AG09309 (cell line): ENCODE measurements around the gene HECW1.

Experiments
- DNase-seq: peaks from one replicate; pipeline ENCODE4 v3.0.0-alpha.2; 2010; ENCODE audit warnings: low read depth
- H3K4me3 ChIP-seq: 2 replicates; pipeline ENCODE4 v1.5.1; 2011; ENCODE audit warnings: mild to moderate bottlenecking, low read depth, low read length, moderate library complexity; ENCODE audit not compliant: control insufficient read depth
- CTCF ChIP-seq: IDR thresholded peaks from 2 replicates; pipeline ENCODE4 v1.5.1; 2011; ENCODE audit warnings: mild to moderate bottlenecking, low read depth, low read length, inconsistent platforms; ENCODE audit not compliant: insufficient read depth, control insufficient read depth; ENCODE audit errors: missing control alignments

HECW1 gene

DNA sequence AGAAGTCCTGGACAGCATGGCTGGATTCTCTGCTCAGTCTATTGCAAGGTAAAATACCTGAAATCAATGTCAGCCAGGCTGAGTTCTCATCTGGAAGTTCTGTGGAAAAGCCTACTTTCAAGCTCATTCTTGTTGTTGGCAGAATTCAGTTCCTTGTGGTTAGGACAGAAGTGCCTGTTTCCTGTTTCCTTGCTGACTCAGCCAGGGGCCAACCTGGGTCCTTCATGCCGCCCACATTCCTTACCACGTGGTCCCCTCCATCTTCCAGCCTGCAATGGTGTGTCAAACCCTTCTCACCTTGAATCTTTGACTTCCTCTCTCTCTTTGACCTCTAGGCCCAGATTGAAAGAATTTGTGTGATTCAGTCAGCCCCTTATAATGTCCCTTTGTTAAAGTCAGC lies 273.4 kb downstream of the HECW1 start:
- TF ChIP-seq CTCF: no peak
- DNase-seq: no peak
- H3K4me3 ChIP-seq: no peak overlapping the region

- DNase-seq: no peak
- TF ChIP-seq CTCF: no peak
- H3K4me3 ChIP-seq: no peak overlapping the region
Observed at GRCh38 chr7:43387932-43388331, 275.5 kb downstream of the HECW1 start.

DNA sequence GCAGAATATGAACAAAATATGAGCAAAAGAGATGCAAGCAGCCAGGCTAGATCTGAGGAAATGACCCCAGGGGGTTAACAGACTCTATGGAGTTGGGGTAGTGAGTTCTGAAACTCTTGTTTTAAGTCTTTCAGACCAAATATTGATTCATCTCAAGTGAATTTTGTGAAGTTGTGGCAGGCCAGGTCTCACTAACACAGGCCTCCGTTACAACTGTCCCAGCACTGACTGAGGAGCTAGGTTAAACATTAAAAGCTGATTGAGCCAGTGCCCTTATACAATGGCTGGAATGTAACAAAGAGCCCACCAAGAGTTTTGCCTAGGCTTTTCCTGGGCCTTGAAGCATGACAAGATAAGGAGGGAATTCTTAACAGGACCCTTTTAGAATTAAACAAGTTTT lies 278.1 kb downstream of the HECW1 start:
- H3K4me3 ChIP-seq: no peak overlapping the region
- TF ChIP-seq CTCF: no peak
- no peak for DNase-seq

DNA sequence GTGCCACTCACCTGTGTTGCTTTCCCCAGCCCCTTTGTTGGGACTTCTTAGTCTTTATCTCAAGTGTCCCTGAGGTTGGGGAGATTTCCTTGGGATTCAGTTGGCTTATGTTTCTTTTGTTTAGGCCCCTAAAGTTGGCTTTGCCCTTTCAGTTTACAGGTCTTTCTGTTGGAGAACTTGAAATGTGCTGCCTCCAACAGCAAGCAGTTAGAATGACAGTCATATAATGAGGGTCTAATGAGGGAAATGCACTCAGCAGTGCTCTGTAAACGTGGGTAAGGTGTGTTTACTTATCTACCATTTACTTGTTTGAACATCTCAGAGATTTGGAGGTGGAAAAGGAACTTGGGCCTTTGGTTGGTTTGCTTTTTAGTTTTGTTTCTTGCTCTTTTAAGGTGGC lies 279.1 kb downstream of the HECW1 start:
- H3K4me3 ChIP-seq: no peak overlapping the region
- no peak for TF ChIP-seq CTCF
- no peak for DNase-seq

DNA sequence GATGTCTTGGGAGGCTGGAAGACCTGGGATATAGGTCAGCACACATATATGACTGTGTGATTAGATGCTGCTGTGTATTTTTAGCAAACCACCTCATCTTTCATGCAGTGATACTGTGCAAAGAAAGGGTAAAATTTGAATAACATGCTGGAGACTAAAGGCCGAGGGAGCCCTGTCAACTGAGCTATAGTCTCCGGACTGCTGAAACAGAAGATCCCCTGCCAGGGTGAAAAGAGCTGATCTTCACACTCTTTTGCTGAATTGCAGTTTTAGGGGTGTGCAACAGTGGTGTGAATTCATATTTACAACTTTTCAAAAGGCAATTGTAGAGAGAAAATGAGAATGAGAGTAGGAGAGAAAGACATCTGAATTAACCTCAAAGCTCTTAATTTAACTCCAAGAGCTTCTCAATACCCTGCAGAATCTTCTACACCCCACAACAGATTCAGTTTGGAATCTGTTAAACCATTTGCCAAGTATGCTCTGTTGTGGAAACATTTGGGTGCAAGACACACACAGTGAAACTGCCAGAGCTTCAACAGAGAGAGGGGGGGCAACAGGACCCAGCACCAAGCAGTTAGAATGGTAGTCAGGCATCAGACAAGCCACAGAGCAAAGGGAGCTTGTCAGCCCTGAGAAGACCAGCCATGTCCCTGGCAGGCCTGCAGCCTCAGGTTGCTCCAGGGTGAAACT lies 280.3 kb downstream of the HECW1 start:
- no peak overlapping the region for H3K4me3 ChIP-seq
- TF ChIP-seq CTCF: no peak
- DNase-seq: no peak

DNA sequence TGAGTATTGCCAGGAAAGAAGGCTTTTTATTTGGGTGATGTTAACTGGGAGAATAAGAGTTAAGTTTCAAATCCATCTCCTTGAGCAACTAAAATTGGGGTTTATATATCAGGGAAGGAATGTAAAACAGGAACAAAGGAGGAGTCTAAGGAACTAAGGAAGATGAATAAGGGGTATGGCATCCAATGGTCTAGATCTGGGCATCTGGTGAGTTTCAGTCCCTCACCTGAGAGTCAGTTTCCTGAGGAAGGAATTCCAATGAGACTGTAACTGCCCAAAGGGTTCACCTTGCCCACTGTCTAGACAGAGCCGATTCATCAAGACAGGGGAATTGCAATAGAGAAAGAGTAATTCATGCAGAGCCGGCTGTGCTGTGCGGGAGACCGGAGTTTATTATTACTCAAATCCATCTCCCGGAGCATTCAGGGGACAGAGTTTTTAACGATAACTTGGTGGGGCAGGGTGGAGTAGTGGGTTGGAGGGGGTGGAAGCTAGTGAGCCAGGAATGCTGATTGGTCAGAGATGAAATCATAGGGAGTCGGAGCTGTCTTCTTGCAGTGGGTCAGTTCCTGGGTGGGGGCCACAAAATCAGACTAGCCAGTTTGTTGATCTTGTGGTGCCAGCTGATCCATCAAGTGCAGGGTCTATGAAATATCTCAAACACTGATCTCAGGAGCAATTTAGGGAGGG lies 282.1 kb downstream of the HECW1 start:
- no peak for TF ChIP-seq CTCF
- DNase-seq: no peak
- H3K4me3 ChIP-seq: no peak overlapping the region

GRCh38 chr7:43395351-43395750 lies 282.9 kb downstream of the HECW1 start:
- no peak for DNase-seq
- no peak for TF ChIP-seq CTCF
- no peak overlapping the region for H3K4me3 ChIP-seq
